Measurements from ENCODE around the gene C1orf94.
A peak's percentile ranks its signal among the peaks of the same experiment; 100 is the strongest.
"Not testable (repeated sequence)": the region's sequence is repeated elsewhere in the genome, so short reads cannot be mapped to it uniquely, and the experiment has no call there.

C1orf94 gene

DNA sequence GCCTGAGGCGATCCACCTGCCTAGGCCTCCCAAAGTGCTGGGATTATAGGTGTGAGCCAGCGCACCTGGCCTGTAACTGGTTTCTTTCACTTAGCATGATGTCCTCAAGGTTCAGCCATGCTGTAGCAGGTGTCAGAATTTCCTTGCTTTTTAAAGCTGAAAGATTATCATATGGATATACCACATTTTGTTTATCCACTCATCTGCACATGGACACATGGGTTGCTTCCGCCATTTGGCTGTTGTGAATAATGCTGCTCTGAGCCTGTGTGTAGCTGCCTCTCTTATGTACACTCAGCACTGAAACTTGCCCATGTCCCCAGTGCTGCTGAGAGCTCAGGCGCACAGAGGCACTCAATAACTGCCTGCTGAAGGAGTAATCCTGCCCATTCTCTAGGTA lies 23.5 kb upstream of the C1orf94 start:
- Mint-ChIP-seq H3K9me3 (no peaks in the 10 kb centered on the region), H3K36me3 (ENCODE audit: low read depth) (no peaks in the 10 kb centered on the region), H3K27me3 (ENCODE audit: low read depth) (peaks cover 5% of the 10 kb centered on the region), H3K4me1 (ENCODE audit: low read depth) (no peaks in the 10 kb centered on the region), H3K4me3 (no peak overlapping the region), H3K27ac (no peak overlapping the region)

DNA sequence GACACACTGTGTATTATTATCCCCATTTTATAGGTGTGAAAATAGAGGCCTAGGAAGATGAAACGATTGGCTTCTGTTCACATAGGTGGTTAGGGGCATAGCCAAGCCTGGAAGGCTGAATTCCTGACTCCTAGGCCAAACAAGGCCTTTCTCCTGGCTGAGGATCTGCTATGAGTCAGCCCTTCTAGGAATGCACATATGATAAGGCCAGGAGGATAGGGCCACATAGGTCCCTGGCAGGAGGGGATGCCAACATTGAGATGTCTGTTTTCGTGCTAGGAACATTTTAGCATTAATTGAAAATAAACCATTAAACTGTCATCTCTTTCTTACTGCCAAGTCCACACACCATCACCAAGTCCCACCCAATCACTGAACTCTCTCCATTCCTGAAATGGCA lies 20.8 kb upstream of the C1orf94 start:
- Mint-ChIP-seq H3K36me3 (ENCODE audit: low read depth) (no peaks in the 10 kb centered on the region), H3K4me1 (ENCODE audit: low read depth) (no peaks in the 10 kb centered on the region), H3K9me3 (no peaks in the 10 kb centered on the region), H3K4me3 (no peak overlapping the region), H3K27ac (no peak overlapping the region), H3K27me3 (ENCODE audit: low read depth) (peaks cover 10% of the 10 kb centered on the region)

DNA sequence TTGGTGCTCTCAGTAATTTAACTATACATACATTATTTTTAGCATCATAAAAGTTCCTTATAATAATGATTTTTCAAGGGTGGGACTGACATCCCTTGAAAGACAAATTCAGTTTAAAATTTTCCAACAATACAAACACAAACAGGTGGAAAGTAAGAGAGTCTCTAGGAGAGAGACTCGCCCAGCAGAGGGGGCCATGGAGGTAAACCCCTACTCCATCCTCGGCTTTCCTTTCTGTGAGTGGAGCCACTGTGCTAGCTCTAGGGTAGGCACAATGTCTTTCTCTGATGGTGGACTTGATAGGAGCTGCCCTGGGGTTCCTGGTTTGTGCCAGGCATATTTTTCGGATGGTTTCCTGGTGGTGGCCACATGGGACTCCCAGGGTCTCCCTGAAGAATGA lies 20.0 kb upstream of the C1orf94 start:
- Mint-ChIP-seq H3K4me3 (no peak overlapping the region), H3K27ac (no peak overlapping the region), H3K27me3 (ENCODE audit: low read depth) (peaks cover 19% of the 10 kb centered on the region), H3K9me3 (no peaks in the 10 kb centered on the region), H3K36me3 (ENCODE audit: low read depth) (no peaks in the 10 kb centered on the region), H3K4me1 (ENCODE audit: low read depth) (no peaks in the 10 kb centered on the region)

DNA sequence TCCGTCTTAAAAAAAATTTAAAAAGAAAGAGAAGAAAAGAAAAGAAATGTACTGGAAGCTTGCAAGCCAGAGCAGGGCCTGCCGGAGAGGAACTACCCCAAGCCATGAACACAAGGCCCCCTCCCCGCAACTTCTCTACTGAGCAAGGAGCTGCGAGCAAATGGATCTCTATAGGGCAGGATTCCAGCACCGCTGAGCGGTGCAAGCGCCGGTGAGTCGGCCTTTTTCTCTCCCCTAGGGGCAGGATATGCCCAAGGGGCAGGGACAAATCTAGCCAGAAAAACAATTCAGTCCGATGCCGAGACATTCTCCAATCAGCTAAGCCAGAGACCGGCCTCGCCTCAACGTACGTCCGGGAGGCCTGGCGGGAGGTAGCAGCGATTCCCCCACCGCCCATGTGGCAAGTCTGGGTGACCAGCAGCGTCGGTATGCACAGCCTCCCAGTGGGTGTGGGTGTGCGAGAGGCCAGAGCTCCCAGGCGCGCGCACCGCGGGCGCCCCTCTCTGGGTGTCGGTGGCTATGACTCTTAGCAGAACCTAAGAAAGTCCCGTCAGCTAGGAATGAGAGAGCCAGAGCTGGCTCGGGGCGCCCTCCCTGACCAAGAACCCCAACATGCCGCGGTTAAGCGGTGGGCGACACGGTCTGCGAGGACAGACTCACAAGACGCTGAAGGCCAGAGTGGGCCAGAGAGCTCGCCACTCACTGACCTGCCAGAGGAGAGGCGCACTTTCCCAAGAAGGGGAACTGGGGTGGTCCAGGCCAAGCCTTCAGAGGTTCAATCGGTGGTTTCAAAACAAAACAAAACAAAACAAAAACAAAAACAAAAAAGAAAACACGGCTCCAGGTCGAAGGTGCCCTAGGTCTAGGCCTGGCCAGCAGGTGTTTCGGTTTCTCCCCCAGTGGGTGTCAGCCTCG lies 13.6 kb upstream of the C1orf94 start:
- H3K9me3 Mint-ChIP-seq: no peaks in the 10 kb centered on the region
- no peaks in the 10 kb centered on the region for H3K36me3 Mint-ChIP-seq (ENCODE audit: low read depth)
- H3K4me1 Mint-ChIP-seq (ENCODE audit: low read depth): peaks cover 7% of the 10 kb centered on the region
- H3K27me3 Mint-ChIP-seq (ENCODE audit: low read depth): peaks cover 63% of the 10 kb centered on the region
- peak overlapping the region; percentile 67 for H3K4me3 Mint-ChIP-seq
- H3K27ac Mint-ChIP-seq: no peak overlapping the region

DNA sequence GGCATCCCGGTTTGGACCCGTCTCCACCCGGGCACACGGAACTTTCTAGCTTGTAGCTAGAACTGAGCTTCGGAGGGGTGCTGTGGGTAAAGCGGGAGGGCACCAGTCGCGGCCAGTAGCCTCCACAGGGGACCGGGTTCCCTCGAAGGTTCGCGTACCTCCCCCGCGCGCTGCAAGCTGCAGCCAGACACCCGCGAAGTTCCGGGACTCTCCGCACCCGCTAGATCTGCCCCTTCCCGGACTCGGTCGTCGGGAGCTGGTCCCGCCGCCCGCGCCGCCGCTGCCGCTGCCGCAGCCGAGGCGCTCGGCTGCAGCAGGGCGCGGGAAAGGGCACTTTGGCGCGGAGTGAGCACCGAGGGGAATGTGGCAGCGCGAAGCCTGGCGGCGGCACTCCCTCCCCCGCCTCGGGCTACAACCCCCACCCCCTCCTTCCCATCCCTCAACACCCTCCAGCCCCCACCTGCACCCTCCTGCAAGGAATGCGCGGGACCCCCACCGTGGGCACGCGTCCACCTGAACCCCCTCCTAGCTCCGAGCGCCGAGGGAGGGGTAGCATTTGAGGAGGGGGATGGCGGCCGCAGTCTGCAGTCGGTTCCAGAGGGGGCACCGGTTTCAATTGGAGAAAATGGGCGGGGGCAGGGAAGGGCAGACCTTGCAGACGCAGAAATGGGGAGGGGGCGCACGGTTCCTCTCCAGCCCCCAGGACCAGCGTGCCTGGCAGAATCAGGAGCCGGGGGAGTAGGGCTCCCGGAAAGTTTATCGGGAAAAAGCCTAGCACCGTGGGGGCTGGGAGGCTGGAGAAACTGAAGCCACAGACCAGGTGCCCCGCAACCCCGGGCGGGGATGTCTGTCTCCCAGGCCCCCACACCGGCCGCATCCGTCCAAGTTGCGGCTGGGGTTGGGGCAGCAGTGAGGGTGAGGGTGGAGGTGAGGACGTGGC lies 12.6 kb upstream of the C1orf94 start:
- peaks cover 63% of the 10 kb centered on the region for H3K27me3 Mint-ChIP-seq (ENCODE audit: low read depth)
- H3K9me3 Mint-ChIP-seq: no peaks in the 10 kb centered on the region
- peaks cover 7% of the 10 kb centered on the region for H3K4me1 Mint-ChIP-seq (ENCODE audit: low read depth)
- no peaks in the 10 kb centered on the region for H3K36me3 Mint-ChIP-seq (ENCODE audit: low read depth)
- no peak overlapping the region for H3K27ac Mint-ChIP-seq
- peak overlapping the region; percentile 67 for H3K4me3 Mint-ChIP-seq

DNA sequence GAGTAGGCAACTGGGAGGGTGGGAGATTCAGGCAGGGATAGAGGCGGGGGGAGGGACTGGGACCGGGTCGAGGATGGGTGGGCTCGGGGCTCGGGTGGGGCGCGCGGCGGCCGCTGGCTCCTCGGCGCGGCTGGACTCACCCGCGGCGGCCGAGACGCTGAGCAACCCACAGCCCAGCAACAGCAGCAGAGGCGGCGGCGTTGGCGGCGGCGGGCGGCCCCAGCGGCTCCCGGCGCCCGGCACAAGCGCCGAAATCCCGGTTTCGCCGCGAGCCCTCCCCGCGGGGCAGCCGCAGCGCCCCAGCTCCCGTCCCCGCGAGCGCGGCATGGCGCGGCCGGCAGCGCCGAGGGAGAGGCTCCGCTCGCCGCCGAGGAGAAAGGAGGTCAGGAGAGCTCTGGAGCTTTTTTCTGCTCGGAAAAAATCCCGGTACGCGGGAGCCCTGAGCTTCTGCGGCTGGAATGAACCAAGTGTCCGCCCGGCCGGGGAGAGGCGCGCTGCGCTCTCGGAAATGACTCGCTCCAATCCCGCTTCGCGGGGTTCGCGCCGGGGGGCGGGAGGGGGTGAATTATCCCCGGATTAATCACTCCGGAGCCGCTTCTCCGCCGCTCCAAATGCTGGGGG lies 11.8 kb upstream of the C1orf94 start, which contains the start of gene CSMD2:
TSS of gene CSMD2 (minus strand) at position 460 of the 621 bp plus-strand sequence. CDS start at position 327, 133 bp downstream.
- Mint-ChIP-seq H3K27me3 (ENCODE audit: low read depth) (peaks cover 63% of the 10 kb centered on the region), H3K4me1 (ENCODE audit: low read depth) (peaks cover 7% of the 10 kb centered on the region), H3K27ac (peak within 1 kb of the TSS; percentile 2), H3K36me3 (ENCODE audit: low read depth) (no peaks in the 10 kb centered on the region), H3K4me3 (peak within 1 kb of the TSS; percentile 7), H3K9me3 (no peaks in the 10 kb centered on the region)

DNA sequence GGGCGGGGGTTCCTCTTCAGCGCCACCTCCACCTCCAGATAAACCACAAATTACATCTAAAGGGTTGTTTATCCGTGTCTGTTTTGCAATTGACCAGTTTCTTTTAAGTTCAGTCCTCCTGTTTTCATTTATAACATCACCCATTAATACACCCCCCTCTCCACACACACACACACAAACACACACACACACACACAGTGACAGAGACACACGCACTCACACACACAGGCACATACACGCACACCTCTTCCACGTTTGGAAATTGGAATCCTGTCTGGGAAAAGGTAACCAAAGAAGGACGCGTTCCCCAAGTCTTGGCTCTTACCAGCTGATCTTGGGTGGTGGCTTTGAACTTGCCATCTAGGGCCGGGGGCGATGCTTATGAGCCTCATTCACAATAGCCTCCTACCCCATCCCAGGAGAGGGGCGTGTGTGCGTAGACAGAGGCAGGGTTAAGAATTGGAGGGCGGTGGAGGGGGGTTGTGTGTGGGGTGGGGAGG lies 11.2 kb upstream of the C1orf94 start:
- H3K27me3 Mint-ChIP-seq (ENCODE audit: low read depth): peaks cover 67% of the 10 kb centered on the region
- H3K9me3 Mint-ChIP-seq: no peaks in the 10 kb centered on the region
- H3K4me3 Mint-ChIP-seq: peak overlapping the region; percentile 7
- no peaks in the 10 kb centered on the region for H3K36me3 Mint-ChIP-seq (ENCODE audit: low read depth)
- peak overlapping the region; percentile 2 for H3K27ac Mint-ChIP-seq
- H3K4me1 Mint-ChIP-seq (ENCODE audit: low read depth): peaks cover 7% of the 10 kb centered on the region

DNA sequence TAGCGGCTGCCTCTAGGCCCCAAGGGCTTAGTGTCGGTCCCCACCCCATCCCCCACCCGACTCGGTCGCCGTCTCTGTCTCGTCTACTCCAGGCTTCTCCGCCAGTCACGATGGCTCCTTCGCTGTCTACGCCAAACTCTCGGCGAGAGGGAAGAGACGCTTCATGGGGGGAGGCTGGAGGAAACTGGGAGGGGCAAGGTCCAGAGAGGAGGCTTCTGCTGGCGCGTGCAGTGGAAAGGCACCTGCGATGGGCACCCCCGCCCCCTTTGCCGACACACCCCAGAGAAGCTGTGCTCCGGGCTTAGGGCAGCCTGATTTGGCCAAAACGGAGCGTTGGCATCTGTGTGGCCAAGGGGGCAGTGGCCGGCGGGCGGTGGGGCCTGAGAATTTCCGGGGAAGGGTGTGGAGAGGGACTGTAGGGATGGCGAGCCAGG lies 10.5 kb upstream of the C1orf94 start:
- H3K27me3 Mint-ChIP-seq (ENCODE audit: low read depth): peaks cover 67% of the 10 kb centered on the region
- H3K36me3 Mint-ChIP-seq (ENCODE audit: low read depth): no peaks in the 10 kb centered on the region
- H3K9me3 Mint-ChIP-seq: no peaks in the 10 kb centered on the region
- H3K4me1 Mint-ChIP-seq (ENCODE audit: low read depth): peaks cover 7% of the 10 kb centered on the region
- no peak overlapping the region for H3K27ac Mint-ChIP-seq
- H3K4me3 Mint-ChIP-seq: no peak overlapping the region

DNA sequence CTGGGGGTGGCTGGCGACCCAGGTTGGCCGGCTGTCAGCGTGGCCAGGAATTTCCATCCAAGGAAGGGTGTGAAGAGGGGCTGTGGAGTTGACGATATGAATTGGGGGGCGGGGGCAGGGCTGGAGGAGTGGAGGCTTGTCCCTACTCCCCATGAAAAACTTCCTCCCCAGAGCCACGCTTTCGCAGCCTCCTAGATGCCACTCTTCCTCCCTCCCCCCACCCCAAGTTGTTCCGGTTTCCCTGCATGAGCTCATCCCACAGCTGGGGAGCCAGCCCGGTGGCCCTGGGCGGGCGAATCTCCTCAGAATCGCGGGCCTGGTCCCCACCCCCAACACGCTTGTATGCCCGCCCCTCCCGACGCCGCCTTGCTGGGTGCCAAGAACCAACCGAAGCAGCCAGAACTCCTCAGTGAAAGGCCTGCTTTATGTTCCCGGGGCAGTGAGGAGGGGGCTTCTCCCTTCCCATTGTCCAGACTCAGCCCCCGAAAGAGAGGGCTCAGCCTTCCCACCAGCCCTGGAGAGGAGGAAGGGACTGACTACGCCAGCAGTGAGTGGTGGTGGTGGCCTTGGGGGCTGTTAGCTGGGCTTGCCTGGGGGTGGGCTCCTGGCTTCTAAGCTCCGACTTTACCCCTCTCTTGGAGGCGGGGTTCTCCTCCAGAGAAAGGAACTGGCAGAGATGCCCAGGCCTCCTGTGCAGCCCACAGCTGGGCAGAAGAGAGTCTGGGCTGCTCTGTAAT lies 9.9 kb upstream of the C1orf94 start:
- Mint-ChIP-seq H3K36me3 (ENCODE audit: low read depth) (no peaks in the 10 kb centered on the region), H3K4me1 (ENCODE audit: low read depth) (peaks cover 7% of the 10 kb centered on the region), H3K9me3 (no peaks in the 10 kb centered on the region), H3K27ac (no peak overlapping the region), H3K4me3 (no peak overlapping the region), H3K27me3 (ENCODE audit: low read depth) (peaks cover 63% of the 10 kb centered on the region)

DNA sequence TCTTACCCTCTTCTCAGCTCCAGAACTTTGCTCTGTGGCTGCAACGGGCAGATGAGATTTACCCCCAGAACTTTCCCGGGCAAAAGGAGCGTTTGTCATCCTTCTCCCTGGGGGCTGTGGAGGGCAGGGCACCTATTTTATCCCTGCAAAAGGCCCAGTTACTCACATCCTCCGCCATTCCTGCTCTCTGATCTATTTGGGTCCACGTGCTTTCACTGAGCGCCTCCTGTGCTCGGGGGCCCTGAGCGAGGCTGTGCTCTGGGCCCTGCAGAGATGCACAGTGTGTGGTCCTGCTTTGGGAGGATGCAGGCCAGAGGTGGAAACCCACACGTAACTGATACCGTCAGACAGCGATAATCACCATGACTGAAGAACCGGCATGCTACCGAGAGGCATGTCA lies 9.3 kb upstream of the C1orf94 start:
- H3K27ac Mint-ChIP-seq: no peak overlapping the region
- no peaks in the 10 kb centered on the region for H3K9me3 Mint-ChIP-seq
- peaks cover 57% of the 10 kb centered on the region for H3K27me3 Mint-ChIP-seq (ENCODE audit: low read depth)

DNA sequence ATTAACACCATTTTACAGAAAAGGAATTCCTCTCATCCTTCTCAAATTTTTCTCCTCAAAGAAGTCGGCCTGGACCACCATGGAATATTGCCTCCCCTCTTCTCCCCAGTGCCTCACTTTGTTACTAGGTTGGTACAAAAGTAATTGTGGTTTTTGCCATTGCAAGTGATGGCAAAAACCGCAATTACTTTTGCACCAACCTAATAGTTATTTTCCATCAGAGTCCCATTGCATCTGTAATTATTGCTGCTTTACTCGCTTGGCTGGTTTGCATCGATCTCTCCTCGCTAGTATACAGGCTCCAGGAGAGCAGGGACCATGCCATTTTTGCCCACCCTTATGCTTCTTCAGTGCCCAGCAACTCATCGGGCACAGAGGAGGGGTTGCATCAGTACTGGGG lies 963 bp upstream of the C1orf94 start:
- Mint-ChIP-seq H3K27me3 (ENCODE audit: low read depth) (peaks cover 45% of the 10 kb centered on the region), H3K4me1 (ENCODE audit: low read depth) (no peaks in the 10 kb centered on the region)

More for the DNA sequence above, 9.3 kb upstream of the C1orf94 start:
- Mint-ChIP-seq H3K36me3 (ENCODE audit: low read depth) (no peaks in the 10 kb centered on the region), H3K4me1 (ENCODE audit: low read depth) (peaks cover 7% of the 10 kb centered on the region), H3K4me3 (no peak overlapping the region)

DNA sequence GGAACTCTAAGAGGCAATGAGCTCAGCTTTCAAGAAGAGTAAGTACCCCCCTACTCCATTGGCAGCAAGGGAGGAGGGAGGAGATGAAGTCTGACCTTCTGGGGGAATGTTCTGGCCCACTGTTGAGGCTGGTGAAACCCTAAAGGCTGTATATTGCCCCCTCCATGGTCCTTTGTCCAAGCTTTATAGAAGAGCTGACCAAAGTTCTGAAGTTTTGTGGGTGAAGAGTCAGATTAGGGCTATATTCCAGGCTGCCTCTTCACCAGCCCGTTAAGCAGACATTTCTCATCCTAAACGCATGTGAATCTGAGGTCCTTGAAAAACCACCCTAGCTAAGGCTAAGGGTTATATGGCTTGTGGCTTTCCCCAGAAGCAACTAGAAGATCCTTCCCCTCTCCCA lies 1.4 kb downstream of the C1orf94 start:
- peaks cover 45% of the 10 kb centered on the region for H3K27me3 Mint-ChIP-seq (ENCODE audit: low read depth)
- H3K27ac Mint-ChIP-seq: no peak overlapping the region
- no peak overlapping the region for H3K4me3 Mint-ChIP-seq

More for the DNA sequence above, 963 bp upstream of the C1orf94 start:
- no peak overlapping the region for H3K4me3 Mint-ChIP-seq
- no peaks in the 10 kb centered on the region for H3K36me3 Mint-ChIP-seq (ENCODE audit: low read depth)
- H3K9me3 Mint-ChIP-seq: no peaks in the 10 kb centered on the region
- H3K27ac Mint-ChIP-seq: no peak overlapping the region

DNA sequence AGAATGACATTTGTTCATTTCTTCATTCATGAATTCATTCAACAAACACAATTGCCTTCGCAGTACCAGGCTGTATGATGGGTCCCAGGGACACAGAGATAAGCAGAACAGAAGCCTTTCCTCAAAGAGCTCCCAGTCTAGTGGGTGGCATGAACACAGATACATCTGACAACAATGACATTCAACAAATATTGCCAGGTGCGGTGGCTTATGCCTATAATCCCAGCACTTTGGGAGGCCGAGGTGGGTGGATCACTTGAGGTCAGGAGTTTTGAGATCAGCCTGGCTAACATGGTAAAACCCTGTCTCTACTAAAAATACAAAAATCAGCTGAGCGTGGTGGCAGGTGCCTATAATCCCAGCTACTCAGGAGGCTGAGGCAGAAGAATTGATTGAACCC lies 6.7 kb downstream of the C1orf94 start:
- H3K27ac Mint-ChIP-seq; H3K36me3 Mint-ChIP-seq (ENCODE audit: low read depth); H3K27me3 Mint-ChIP-seq (ENCODE audit: low read depth); H3K4me3 Mint-ChIP-seq; H3K9me3 Mint-ChIP-seq; H3K4me1 Mint-ChIP-seq (ENCODE audit: low read depth): not testable (repeated sequence)

More for the DNA sequence above, 1.4 kb downstream of the C1orf94 start:
- Mint-ChIP-seq H3K36me3 (ENCODE audit: low read depth) (no peaks in the 10 kb centered on the region), H3K4me1 (ENCODE audit: low read depth) (no peaks in the 10 kb centered on the region), H3K9me3 (no peaks in the 10 kb centered on the region)

Data from T-helper 1 cell treated with Interleukin-12 subunit alpha and Interleukin-12 subunit beta and Interleukin-4 antibody, amounts not matched to agents 30 μg/mL and 1 μg/mL, for 36 hours (primary cell).